GM18873 (cell line): ENCODE measurements around the gene RASA3.
"Not testable (repeated sequence)": the region's sequence is repeated elsewhere in the genome, so short reads cannot be mapped to it uniquely, and the experiment has no call there.

Experiments
- ATAC-seq: cut with Tn5 transposase; IDR thresholded peaks from one replicate; pipeline ENCODE4 v1.9.1; 2021; ENCODE audit warnings: mild to moderate bottlenecking, moderate library complexity, moderate number of reproducible peaks; ENCODE audit not compliant: unreplicated experiment, low FRiP score

The RASA3 gene

GRCh38 chr13:114142640-114143490, 10.4 kb upstream of the RASA3 start:
- no peak for ATAC-seq

- ATAC-seq = no peak
Observed at GRCh38 chr13:114142137-114142550, 9.7 kb upstream of the RASA3 start.

GRCh38 chr13:114141261-114141996, 9.0 kb upstream of the RASA3 start:
- no peak for ATAC-seq

- no peak for ATAC-seq
Observed at GRCh38 chr13:114140906-114141250, 8.5 kb upstream of the RASA3 start.

GRCh38 chr13:114140131-114140905, 7.9 kb upstream of the RASA3 start:
- no peak for ATAC-seq

GRCh38 chr13:114136576-114136975, 4.2 kb upstream of the RASA3 start:
- ATAC-seq = no peak

GRCh38 chr13:114135731-114136171, 3.3 kb upstream of the RASA3 start:
- ATAC-seq = no peak

GRCh38 chr13:114134944-114135610, 2.7 kb upstream of the RASA3 start:
- no peak for ATAC-seq

- no peak for ATAC-seq
Observed at GRCh38 chr13:114134111-114134943, 1.9 kb upstream of the RASA3 start.

- not testable (repeated sequence) for ATAC-seq
Observed at GRCh38 chr13:114133552-114133951, 1.1 kb upstream of the RASA3 start.

- ATAC-seq = not testable (repeated sequence)
Observed at GRCh38 chr13:114133126-114133525, 703 bp upstream of the RASA3 start.

GRCh38 chr13:114131583-114132418, 622 bp downstream of the RASA3 start:
- ATAC-seq = no peak

GRCh38 chr13:114130837-114131582, 1.4 kb downstream of the RASA3 start:
- ATAC-seq = no peak

GRCh38 chr13:114130131-114130836, 2.1 kb downstream of the RASA3 start:
- no peak for ATAC-seq

GRCh38 chr13:114129649-114130062, 2.8 kb downstream of the RASA3 start:
- no peak for ATAC-seq

- peak; percentile 61 for ATAC-seq
Observed at GRCh38 chr13:114128624-114129522, 3.5 kb downstream of the RASA3 start.

- no peak for ATAC-seq
Observed at GRCh38 chr13:114128348-114128623, 4.1 kb downstream of the RASA3 start.
